Body of pancreas (tissue), 4 donors: Measurements from ENCODE around the gene AGAP3. TPM values are rescaled to one million over a fixed set of nuclear protein-coding genes. Genes with fewer than 3 reads are reported as not detected.

Source experiments
- ATAC-seq: fragments of 150-250 bp; one replicate; pipeline ENCODE4 v1.9.1; 2016
- DNase-seq, 4 donors: peaks; one replicate each; pipeline ENCODE4 v3.0.0-alpha.2; 2019
- H3K27ac ChIP-seq, 4 donors: fragments of 200-600 bp; sonication (generic); 1 replicate in 3 of 4; 2 replicates in 1 of 4; pipeline versions ENCODE4 v1.5.1 to v1.6.1; 2016 to 2019; ENCODE audit warnings: mild to moderate bottlenecking in 1 of 4, mixed read lengths in 1 of 4, moderate library complexity in 1 of 4
- H3K27me3 ChIP-seq, 2 donors: fragments of 200-600 bp; sonication (generic); one replicate each; pipeline ENCODE4 v1.6.0; 2016; ENCODE audit warnings: mild to moderate bottlenecking in 1 of 2
- H3K36me3 ChIP-seq, 2 donors: fragments of 200-600 bp; sonication (generic); replicated peaks in 1 of 2; 2 replicates each; pipeline ENCODE4 v1.5.1; 2016; ENCODE audit warnings: low read depth in 2 of 2; ENCODE audit not compliant: insufficient read depth in 1 of 2
- H3K4me1 ChIP-seq: fragments of 200-600 bp; sonication (generic); one replicate; pipeline ENCODE4 v1.6.0; 2016
- H3K4me3 ChIP-seq, 2 donors: fragments of 200-600 bp; sonication (generic); 1 replicate in 1 of 2; 2 replicates in 1 of 2; pipeline ENCODE4 v1.5.1; 2016 to 2019
- H3K9me3 ChIP-seq, 3 donors: fragments of 200-600 bp; sonication (generic); 1 replicate in 2 of 3; 2 replicates in 1 of 3; pipeline ENCODE4 v1.5.1; 2016
- POLR2A ChIP-seq, 3 donors: fragments of 450-650 bp; IDR thresholded peaks; one replicate each; pipeline ENCODE4 v1.6.1; 2016; ENCODE audit warnings: antibody characterized with exemption in 3 of 3, mild to moderate bottlenecking in 2 of 3
- WGBS, 2 donors: methylation state at CpG; one replicate each; pipeline ENCODE4 v1.1.5; 2017; 5-methylcytosine and 5-hydroxymethylcytosine counted together
- intact Hi-C: fragments of 100-400 bp; cut with DNase I; formaldehyde crosslinking; loops from one replicate; pipeline ENCODE4 v1.15.1; 2023
- total RNA-seq, 2 donors: library from RNA; depleted of rRNA; stranded (reverse); fragments of >200 nt; gene quantifications; one replicate each; pipeline ENCODE4 v1.1.0, GENCODE V29; 2016
- TF ChIP-seq, protein P1 (sequence below), 7 experiments: fragments of 450-650 bp in 4 of 7; fragments of 200-600 bp in 3 of 7; sonication (generic) in 3 of 7; IDR thresholded peaks; one replicate each; pipeline ENCODE4 v1.5.1; 2016 to 2019; ENCODE audit warnings: antibody characterized with exemption in 7 of 7

Gene AGAP3
- total RNA-seq, 2 donors from 2014 or later, result 45.4 to 104 TPM

DNA sequence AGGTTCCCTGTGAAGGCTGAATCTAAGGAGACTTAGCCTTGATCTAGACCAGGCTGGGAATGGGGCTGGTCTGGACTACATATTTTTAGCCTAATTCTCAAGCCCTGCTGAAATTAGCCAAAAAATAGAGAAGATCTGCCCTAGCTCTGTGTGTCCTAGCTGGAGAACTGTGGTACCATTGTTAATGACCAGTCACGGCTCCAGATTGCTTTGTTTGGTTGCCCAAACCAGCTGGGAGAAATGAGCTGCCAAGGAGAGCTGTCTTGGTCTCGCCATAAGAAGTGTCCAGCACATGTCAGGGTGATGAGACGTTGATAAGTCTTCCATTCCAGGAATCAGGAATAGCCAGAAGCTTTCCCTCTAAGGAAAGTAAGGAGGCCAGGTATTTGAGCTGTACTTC lies 60.5 kb downstream of the AGAP3 start:
- DNase-seq, result no peak
- Histone ChIP-seq H3K36me3 (peaks cover 3 to 6% of the 10 kb centered on the region in 2 donors), H3K27ac (no peak overlapping the region), H3K4me3 (no peak overlapping the region), H3K4me1 (peaks cover 11% of the 10 kb centered on the region), H3K9me3 (no peaks in the 10 kb centered on the region), H3K27me3 (no peaks in the 10 kb centered on the region)
- no peak for TF ChIP-seq POLR2A (IDR thresholded peaks at IDR 0.05)
- TF ChIP-seq, protein P1, sequence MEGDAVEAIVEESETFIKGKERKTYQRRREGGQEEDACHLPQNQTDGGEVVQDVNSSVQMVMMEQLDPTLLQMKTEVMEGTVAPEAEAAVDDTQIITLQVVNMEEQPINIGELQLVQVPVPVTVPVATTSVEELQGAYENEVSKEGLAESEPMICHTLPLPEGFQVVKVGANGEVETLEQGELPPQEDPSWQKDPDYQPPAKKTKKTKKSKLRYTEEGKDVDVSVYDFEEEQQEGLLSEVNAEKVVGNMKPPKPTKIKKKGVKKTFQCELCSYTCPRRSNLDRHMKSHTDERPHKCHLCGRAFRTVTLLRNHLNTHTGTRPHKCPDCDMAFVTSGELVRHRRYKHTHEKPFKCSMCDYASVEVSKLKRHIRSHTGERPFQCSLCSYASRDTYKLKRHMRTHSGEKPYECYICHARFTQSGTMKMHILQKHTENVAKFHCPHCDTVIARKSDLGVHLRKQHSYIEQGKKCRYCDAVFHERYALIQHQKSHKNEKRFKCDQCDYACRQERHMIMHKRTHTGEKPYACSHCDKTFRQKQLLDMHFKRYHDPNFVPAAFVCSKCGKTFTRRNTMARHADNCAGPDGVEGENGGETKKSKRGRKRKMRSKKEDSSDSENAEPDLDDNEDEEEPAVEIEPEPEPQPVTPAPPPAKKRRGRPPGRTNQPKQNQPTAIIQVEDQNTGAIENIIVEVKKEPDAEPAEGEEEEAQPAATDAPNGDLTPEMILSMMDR (IDR thresholded peaks at IDR 0.05), result no peak
- WGBS, 2 donors, result 34 to 46% methylated on average over 3 of the region's 3 CpGs
- no peak for ATAC-seq
- intact Hi-C loops, result no loop called here

DNA sequence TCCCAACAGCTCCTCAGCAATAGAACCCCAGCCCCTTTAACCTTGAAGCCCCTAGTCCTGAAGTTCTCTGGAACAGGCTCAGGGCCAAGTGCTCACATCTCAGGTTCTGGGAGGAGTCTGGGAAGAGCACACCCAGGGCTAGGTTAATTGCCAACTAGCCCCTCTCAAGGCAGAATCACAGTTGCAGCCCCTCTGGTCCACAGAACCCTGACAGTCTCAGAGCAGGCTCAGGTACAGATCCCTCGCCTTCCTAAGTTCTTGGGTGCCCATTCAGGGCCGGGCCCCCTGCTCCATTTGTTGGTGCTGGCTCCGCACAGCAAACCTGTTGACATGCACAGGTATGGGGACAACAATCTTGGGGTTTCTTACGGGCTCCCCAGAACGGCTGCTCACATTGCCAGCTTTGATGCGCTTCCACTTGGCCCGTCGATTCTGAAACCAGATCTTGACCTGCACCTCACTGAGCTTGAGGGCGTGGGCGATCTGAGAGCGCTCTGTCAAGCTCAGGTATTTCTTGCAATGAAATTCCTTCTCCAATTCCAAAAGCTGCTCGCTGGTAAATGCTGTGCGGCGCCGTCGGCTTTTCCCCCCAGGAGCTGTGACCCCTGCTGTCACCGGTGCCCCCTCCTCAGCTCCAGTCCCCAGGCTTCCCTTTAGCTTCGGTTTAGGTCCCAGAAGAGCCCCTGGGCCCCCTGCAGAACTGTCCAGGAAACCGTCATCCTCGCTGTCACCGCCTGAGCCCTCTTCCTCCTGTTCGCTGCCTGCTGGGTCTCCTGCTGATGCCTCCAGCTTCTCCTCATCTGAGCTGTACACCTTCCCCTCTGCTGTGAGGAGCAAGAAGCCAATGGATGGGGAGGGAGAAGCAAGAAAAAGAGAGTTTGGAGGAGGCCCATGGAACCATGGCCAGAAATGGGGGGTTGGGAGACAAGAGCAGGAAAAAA lies 62.3 kb downstream of the AGAP3 start:
- TF ChIP-seq, protein P1 (IDR thresholded peaks at IDR 0.05), result no peak
- TF ChIP-seq POLR2A (IDR thresholded peaks at IDR 0.05), result no peak

DNA sequence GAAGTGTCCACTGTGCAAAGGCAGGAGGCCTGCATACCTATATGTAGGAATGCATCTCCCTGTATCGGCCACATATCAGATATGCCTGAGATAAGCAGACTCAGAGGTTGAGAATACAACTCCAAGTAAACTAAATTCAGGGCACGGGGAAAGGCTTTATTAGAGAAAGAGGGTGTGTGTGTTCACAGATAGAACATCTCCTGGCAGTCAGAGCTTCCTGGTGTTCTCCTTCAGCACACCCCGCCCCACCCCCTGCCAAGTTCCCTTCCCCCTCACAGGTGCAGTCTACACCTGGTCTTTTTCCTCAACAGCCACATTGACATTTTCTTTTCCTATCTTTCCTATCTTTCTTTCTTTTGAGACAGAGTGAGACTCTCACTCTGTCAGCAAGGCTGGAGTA lies 64.1 kb downstream of the AGAP3 start:
- Histone ChIP-seq H3K4me3 (no peak overlapping the region), H3K4me1 (no peaks in the 10 kb centered on the region), H3K27me3 (no peaks in the 10 kb centered on the region), H3K36me3 (no peaks in the 10 kb centered on the region), H3K27ac (no peak overlapping the region), H3K9me3 (no peaks in the 10 kb centered on the region)
- ATAC-seq (no peak), DNase-seq (no peak)
- intact Hi-C loops, result no loop called here
- WGBS, 2 donors, result 41 to 60% methylated on average over 3 of the region's 3 CpGs
- no peak for TF ChIP-seq POLR2A (IDR thresholded peaks at IDR 0.05)
- TF ChIP-seq, protein P1 (IDR thresholded peaks at IDR 0.05), result no peak

More for the DNA sequence above, 62.3 kb downstream of the AGAP3 start:
- whole genome bisulfite sequencing, 2 donors, result 49 to 59% methylated on average over 22 of the region's 22 CpGs
- H3K27ac ChIP-seq, result no peak overlapping the region
- ATAC-seq (no peak), DNase-seq (no peak)
- H3K36me3 ChIP-seq, result peaks cover 2 to 6% of the 10 kb centered on the region in 2 donors
- intact Hi-C loops, result no loop called here
- no peaks in the 10 kb centered on the region for H3K4me1 ChIP-seq
- no peaks in the 10 kb centered on the region for H3K27me3 ChIP-seq
- H3K4me3 ChIP-seq, result no peak overlapping the region
- no peaks in the 10 kb centered on the region for H3K9me3 ChIP-seq

DNA sequence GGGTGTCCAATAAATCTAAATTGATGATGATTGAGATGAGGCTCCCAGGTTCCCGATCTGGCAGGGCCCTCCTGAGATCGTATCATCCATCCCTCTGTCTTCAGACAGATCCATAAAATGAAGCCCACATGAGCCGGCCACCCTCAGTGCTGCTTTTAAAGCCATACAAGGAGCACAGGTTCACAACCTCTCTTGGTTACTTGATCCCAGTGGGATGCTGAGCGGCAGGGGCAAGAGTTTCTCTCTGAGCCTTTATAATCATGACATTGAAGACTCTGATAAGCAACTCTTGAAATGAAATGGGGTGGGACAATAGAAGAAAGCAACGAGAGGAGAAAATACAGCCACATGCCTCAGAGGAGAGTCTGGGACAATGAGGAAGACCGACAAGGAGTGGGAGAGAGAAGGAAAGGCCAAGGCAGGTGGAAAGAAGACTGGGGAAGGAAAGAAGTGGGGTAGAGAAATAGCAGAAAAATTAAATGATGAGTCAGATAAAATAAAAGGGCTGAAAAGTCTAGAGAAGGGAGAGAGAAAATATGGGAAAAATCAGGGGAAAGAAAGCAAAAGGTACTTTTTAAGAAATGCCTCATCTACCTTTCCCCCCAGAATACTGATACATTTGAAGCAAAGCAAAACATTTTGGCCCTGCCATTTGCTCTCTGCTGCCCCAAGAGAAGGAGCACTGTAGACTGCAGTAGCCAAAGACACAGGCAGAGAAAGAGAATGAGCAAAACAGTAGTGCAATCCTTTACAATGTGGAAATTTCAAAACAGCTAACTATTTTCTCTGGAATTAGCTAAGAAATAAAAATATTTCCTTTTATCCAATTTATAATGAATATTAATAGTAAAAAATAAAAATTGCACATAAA lies 66.6 kb downstream of the AGAP3 start:
- no peak overlapping the region for H3K4me3 ChIP-seq
- H3K27me3 ChIP-seq, result no peaks in the 10 kb centered on the region
- no peaks in the 10 kb centered on the region for H3K9me3 ChIP-seq
- 61 to 64% methylated on average over 6 of the region's 6 CpGs for WGBS, 2 donors
- no peaks in the 10 kb centered on the region for H3K4me1 ChIP-seq
- H3K36me3 ChIP-seq, result no peaks in the 10 kb centered on the region
- no peak for ATAC-seq
- TF ChIP-seq, protein P1 (IDR thresholded peaks at IDR 0.05), result no peak
- no peak for TF ChIP-seq POLR2A (IDR thresholded peaks at IDR 0.05)
- intact Hi-C loops, result no loop called here
- H3K27ac ChIP-seq, result no peak overlapping the region
- no peak for DNase-seq
